Measurements from ENCODE around the gene TAOK3.

The TAOK3 gene

DNA sequence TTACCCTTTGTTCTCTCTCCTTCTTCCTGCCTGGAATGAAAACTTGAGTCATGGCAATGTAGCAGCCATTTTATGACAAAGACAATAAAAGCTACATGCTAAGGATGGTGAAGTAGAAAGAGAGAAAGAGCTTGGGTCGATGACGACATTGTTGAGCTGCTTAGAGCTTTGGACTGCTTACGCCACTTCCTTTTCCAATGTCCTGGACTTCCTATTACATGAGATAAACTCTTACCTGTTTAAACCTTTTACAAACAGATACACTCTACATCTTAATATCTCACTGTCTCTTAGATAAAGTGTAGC lies 166.6 kb downstream of the TAOK3 start:
- Histone ChIP-seq H3K9me2 (replicated peaks; ENCODE audit: low read depth, low read length) (no peaks in the 10 kb centered on the region), H3K79me2 (ENCODE audit: insufficient read depth, low read length) (no peaks in the 10 kb centered on the region), H4K20me1 (ENCODE audit: insufficient read depth, low read length, poor library complexity, severe bottlenecking) (no peaks in the 10 kb centered on the region), H3K4me1 (ENCODE audit: insufficient read depth, low read length, poor library complexity, severe bottlenecking) (no peaks in the 10 kb centered on the region), H3K36me3 (ENCODE audit: insufficient read depth, low read length) (peaks cover 56% of the 10 kb centered on the region), H3K4me2 (ENCODE audit: low read depth, low read length, poor library complexity, severe bottlenecking) (no peak overlapping the region), H3F3A (ENCODE audit: low read depth) (no peaks in the 10 kb centered on the region), H3K9ac (ENCODE audit: low read depth, low read length, poor library complexity, severe bottlenecking) (no peak overlapping the region), H2AFZ (ENCODE audit: low read length) (no peak overlapping the region), H3K4me3 (ENCODE audit: low read length, poor library complexity, severe bottlenecking) (no peak overlapping the region), H3K27me3 (ENCODE audit: insufficient read depth, low read length, poor library complexity, severe bottlenecking) (no peaks in the 10 kb centered on the region), H3K9me3 (ENCODE audit: insufficient read depth, low read depth, low read length) (no peaks in the 10 kb centered on the region)
- TF ChIP-seq, protein P1, sequence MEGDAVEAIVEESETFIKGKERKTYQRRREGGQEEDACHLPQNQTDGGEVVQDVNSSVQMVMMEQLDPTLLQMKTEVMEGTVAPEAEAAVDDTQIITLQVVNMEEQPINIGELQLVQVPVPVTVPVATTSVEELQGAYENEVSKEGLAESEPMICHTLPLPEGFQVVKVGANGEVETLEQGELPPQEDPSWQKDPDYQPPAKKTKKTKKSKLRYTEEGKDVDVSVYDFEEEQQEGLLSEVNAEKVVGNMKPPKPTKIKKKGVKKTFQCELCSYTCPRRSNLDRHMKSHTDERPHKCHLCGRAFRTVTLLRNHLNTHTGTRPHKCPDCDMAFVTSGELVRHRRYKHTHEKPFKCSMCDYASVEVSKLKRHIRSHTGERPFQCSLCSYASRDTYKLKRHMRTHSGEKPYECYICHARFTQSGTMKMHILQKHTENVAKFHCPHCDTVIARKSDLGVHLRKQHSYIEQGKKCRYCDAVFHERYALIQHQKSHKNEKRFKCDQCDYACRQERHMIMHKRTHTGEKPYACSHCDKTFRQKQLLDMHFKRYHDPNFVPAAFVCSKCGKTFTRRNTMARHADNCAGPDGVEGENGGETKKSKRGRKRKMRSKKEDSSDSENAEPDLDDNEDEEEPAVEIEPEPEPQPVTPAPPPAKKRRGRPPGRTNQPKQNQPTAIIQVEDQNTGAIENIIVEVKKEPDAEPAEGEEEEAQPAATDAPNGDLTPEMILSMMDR (conservative IDR thresholded peaks at IDR 0.05; ENCODE audit: low read length) = no peak
- no peak for TF ChIP-seq EZH2phosphoT487 (IDR thresholded peaks at IDR 0.05; ENCODE audit: borderline replicate concordance)

DNA sequence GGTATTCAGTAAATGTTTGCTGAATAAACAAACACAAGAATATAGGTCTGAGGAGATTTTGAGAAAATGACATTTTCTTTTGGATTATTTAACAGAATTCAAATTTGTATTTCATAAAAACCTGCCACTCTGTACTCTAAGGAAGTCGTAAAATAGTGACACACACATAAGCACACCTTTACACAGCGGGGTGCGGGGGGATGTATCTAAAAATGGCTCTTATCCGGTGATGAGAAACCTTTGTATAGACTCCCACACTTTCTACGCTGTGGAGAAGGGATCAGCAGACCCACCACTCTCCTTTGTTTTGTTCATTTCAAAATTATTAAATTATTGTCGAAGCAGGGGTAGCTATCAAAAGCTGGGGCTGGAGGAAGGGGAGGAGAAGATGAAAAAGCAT lies 178.7 kb downstream of the TAOK3 start:
- Histone ChIP-seq H3K27me3 (ENCODE audit: insufficient read depth, low read length, poor library complexity, severe bottlenecking) (no peaks in the 10 kb centered on the region), H3K4me3 (ENCODE audit: low read length, poor library complexity, severe bottlenecking) (no peak overlapping the region), H2AFZ (ENCODE audit: low read length) (no peak overlapping the region), H3K9me2 (replicated peaks; ENCODE audit: low read depth, low read length) (no peaks in the 10 kb centered on the region), H3K4me1 (ENCODE audit: insufficient read depth, low read length, poor library complexity, severe bottlenecking) (no peaks in the 10 kb centered on the region), H3F3A (ENCODE audit: low read depth) (no peaks in the 10 kb centered on the region), H3K9me3 (ENCODE audit: insufficient read depth, low read depth, low read length) (no peaks in the 10 kb centered on the region), H4K20me1 (ENCODE audit: insufficient read depth, low read length, poor library complexity, severe bottlenecking) (no peaks in the 10 kb centered on the region), H3K79me2 (ENCODE audit: insufficient read depth, low read length) (no peaks in the 10 kb centered on the region), H3K4me2 (ENCODE audit: low read depth, low read length, poor library complexity, severe bottlenecking) (no peak overlapping the region), H3K36me3 (ENCODE audit: insufficient read depth, low read length) (peaks cover 83% of the 10 kb centered on the region; the same call in 1 of the 2 replicates), H3K9ac (ENCODE audit: low read depth, low read length, poor library complexity, severe bottlenecking) (no peak overlapping the region)
- TF ChIP-seq EZH2phosphoT487 (IDR thresholded peaks at IDR 0.05; ENCODE audit: borderline replicate concordance) = no peak
- TF ChIP-seq, protein P1 (conservative IDR thresholded peaks at IDR 0.05; ENCODE audit: low read length) = no peak

DNA sequence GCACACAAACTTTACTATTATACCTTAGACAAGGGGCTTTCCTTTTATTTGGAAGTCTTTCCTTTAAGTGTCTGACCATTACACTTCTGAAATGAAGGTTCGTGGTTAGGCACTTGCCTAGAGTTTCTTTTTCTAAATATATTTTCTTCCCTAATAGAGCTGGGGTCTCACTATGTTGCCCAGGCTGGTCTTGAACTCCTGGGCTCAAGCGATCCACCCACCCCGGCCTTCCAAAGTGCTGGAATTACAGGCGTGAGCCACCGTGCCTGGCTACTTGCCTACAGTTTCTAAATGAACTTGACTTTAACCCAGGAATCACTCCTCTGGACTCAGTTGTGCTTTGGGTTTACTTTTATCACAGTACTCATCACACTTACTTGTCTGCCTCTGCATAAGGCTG lies 179.2 kb downstream of the TAOK3 start:
- H3K9me3 ChIP-seq (ENCODE audit: insufficient read depth, low read depth, low read length) = no peaks in the 10 kb centered on the region
- no peaks in the 10 kb centered on the region for H3F3A ChIP-seq (ENCODE audit: low read depth)
- no peaks in the 10 kb centered on the region for H4K20me1 ChIP-seq (ENCODE audit: insufficient read depth, low read length, poor library complexity, severe bottlenecking)
- H3K27me3 ChIP-seq (ENCODE audit: insufficient read depth, low read length, poor library complexity, severe bottlenecking) = no peaks in the 10 kb centered on the region
- H3K79me2 ChIP-seq (ENCODE audit: insufficient read depth, low read length) = no peaks in the 10 kb centered on the region
- H3K9me2 ChIP-seq (replicated peaks; ENCODE audit: low read depth, low read length) = no peaks in the 10 kb centered on the region
- H2AFZ ChIP-seq (ENCODE audit: low read length) = no peak overlapping the region
- H3K36me3 ChIP-seq (ENCODE audit: insufficient read depth, low read length) = peaks cover 83% of the 10 kb centered on the region; the same call in 1 of the 2 replicates
- no peak overlapping the region for H3K4me3 ChIP-seq (ENCODE audit: low read length, poor library complexity, severe bottlenecking)
- H3K9ac ChIP-seq (ENCODE audit: low read depth, low read length, poor library complexity, severe bottlenecking) = no peak overlapping the region
- no peak overlapping the region for H3K4me2 ChIP-seq (ENCODE audit: low read depth, low read length, poor library complexity, severe bottlenecking)
- TF ChIP-seq, protein P1 (conservative IDR thresholded peaks at IDR 0.05; ENCODE audit: low read length) = no peak
- H3K4me1 ChIP-seq (ENCODE audit: insufficient read depth, low read length, poor library complexity, severe bottlenecking) = no peaks in the 10 kb centered on the region

Data from Loucy (cell line).